Inflammatory macrophage treated with lipopolysaccharide for 4 hours (primary cell): ENCODE data around the gene KCNT1.

Experiments
- DNase-seq: peaks from one replicate; pipeline ENCODE4 v3.0.0-alpha.2; 2020

Gene KCNT1

GRCh38 chr9:135749171-135750045 lies 47.4 kb downstream of the KCNT1 start:
- DNase-seq = no peak

- DNase-seq = no peak
Observed at GRCh38 chr9:135750786-135751185, 48.8 kb downstream of the KCNT1 start.

- no peak for DNase-seq
Observed at GRCh38 chr9:135751501-135751900, 49.5 kb downstream of the KCNT1 start.

- no peak for DNase-seq
Observed at GRCh38 chr9:135752281-135753204, 50.6 kb downstream of the KCNT1 start.

- DNase-seq = no peak
Observed at GRCh38 chr9:135753391-135754105, 51.6 kb downstream of the KCNT1 start.

GRCh38 chr9:135756576-135756975 lies 54.6 kb downstream of the KCNT1 start:
- DNase-seq = no peak

- DNase-seq = no peak
Observed at GRCh38 chr9:135757356-135757755, 55.4 kb downstream of the KCNT1 start.

GRCh38 chr9:135758056-135758455 lies 56.1 kb downstream of the KCNT1 start:
- DNase-seq = no peak

GRCh38 chr9:135758870-135759269 lies 56.9 kb downstream of the KCNT1 start:
- DNase-seq = no peak

GRCh38 chr9:135759676-135760300 lies 57.8 kb downstream of the KCNT1 start:
- DNase-seq = no peak

GRCh38 chr9:135760465-135760864 lies 58.5 kb downstream of the KCNT1 start:
- DNase-seq = no peak

GRCh38 chr9:135761150-135761844 lies 59.3 kb downstream of the KCNT1 start:
- no peak for DNase-seq

- DNase-seq = no peak
Observed at GRCh38 chr9:135761845-135762168, 59.8 kb downstream of the KCNT1 start.

GRCh38 chr9:135762921-135763320 lies 60.9 kb downstream of the KCNT1 start:
- DNase-seq = no peak

GRCh38 chr9:135763716-135764446 lies 61.9 kb downstream of the KCNT1 start:
- no peak for DNase-seq

- no peak for DNase-seq
Observed at GRCh38 chr9:135764731-135765130, 62.7 kb downstream of the KCNT1 start.

GRCh38 chr9:135765416-135765815 lies 63.4 kb downstream of the KCNT1 start:
- no peak for DNase-seq

- no peak for DNase-seq
Observed at GRCh38 chr9:135766251-135766650, 64.3 kb downstream of the KCNT1 start.

- DNase-seq = no peak
Observed at GRCh38 chr9:135766707-135767106, 64.7 kb downstream of the KCNT1 start.

GRCh38 chr9:135768516-135769218 lies 66.7 kb downstream of the KCNT1 start:
- no peak for DNase-seq
